ENCODE results near the gene RGS9.
"Not testable (repeated sequence)": the region's sequence is repeated elsewhere in the genome, so short reads cannot be mapped to it uniquely, and the experiment has no call there.

The RGS9 gene

GRCh38 chr17:65163990-65164495, 26.9 kb downstream of the RGS9 start:
- Mint-ChIP-seq H3K27me3 (peaks cover 9% of the 10 kb centered on the region), H3K4me3 (no peak overlapping the region), H3K27ac (no peak overlapping the region), H3K4me1 (peaks cover 15% of the 10 kb centered on the region), H3K9me3 (no peaks in the 10 kb centered on the region)
- peak; percentile 97 for ATAC-seq
- peak; percentile 15 to 30 for DNase-seq

GRCh38 chr17:65166787-65167186, 29.6 kb downstream of the RGS9 start:
- no peak overlapping the region for H3K27ac Mint-ChIP-seq
- no peaks in the 10 kb centered on the region for H3K27me3 Mint-ChIP-seq
- no peak for DNase-seq
- peaks cover 15% of the 10 kb centered on the region for H3K4me1 Mint-ChIP-seq
- H3K9me3 Mint-ChIP-seq = no peaks in the 10 kb centered on the region
- H3K4me3 Mint-ChIP-seq = no peak overlapping the region
- no peak for ATAC-seq

GRCh38 chr17:65167566-65167965, 30.4 kb downstream of the RGS9 start:
- no peak overlapping the region for H3K27ac Mint-ChIP-seq

GRCh38 chr17:65169691-65170090, 32.5 kb downstream of the RGS9 start:
- ATAC-seq (no peak), DNase-seq (no peak)
- Mint-ChIP-seq H3K27me3 (no peaks in the 10 kb centered on the region), H3K4me1 (no peaks in the 10 kb centered on the region), H3K27ac (no peak overlapping the region), H3K4me3 (no peak overlapping the region), H3K9me3 (no peaks in the 10 kb centered on the region)

More at GRCh38 chr17:65167566-65167965, 30.4 kb downstream of the RGS9 start:
- ATAC-seq (no peak), DNase-seq (no peak)
- H3K9me3 Mint-ChIP-seq = no peaks in the 10 kb centered on the region
- H3K4me3 Mint-ChIP-seq = no peak overlapping the region
- H3K27me3 Mint-ChIP-seq = no peaks in the 10 kb centered on the region
- H3K4me1 Mint-ChIP-seq = peaks cover 15% of the 10 kb centered on the region

- H3K4me1 Mint-ChIP-seq = no peaks in the 10 kb centered on the region
- DNase-seq (no peak), ATAC-seq (no peak)
- no peak overlapping the region for H3K27ac Mint-ChIP-seq
- no peak overlapping the region for H3K4me3 Mint-ChIP-seq
- H3K27me3 Mint-ChIP-seq = no peaks in the 10 kb centered on the region
- no peaks in the 10 kb centered on the region for H3K9me3 Mint-ChIP-seq
Measured at GRCh38 chr17:65170839-65171238, 33.7 kb downstream of the RGS9 start.

GRCh38 chr17:65171752-65172151, 34.6 kb downstream of the RGS9 start:
- H3K4me3 Mint-ChIP-seq = no peak overlapping the region
- peaks cover 4 to 5% of the 10 kb centered on the region in 2 donors for H3K9me3 Mint-ChIP-seq
- ATAC-seq (no peak), DNase-seq (no peak)
- H3K27me3 Mint-ChIP-seq = no peaks in the 10 kb centered on the region
- H3K4me1 Mint-ChIP-seq = no peaks in the 10 kb centered on the region
- H3K27ac Mint-ChIP-seq = no peak overlapping the region

- Mint-ChIP-seq H3K9me3 (peaks cover 11 to 13% of the 10 kb centered on the region in 2 donors), H3K27ac (no peak overlapping the region), H3K27me3 (no peaks in the 10 kb centered on the region), H3K4me3 (no peak overlapping the region), H3K4me1 (no peaks in the 10 kb centered on the region)
- DNase-seq (no peak), ATAC-seq (no peak)
Measured at GRCh38 chr17:65172496-65173136, 35.4 kb downstream of the RGS9 start.

GRCh38 chr17:65173284-65173793, 36.2 kb downstream of the RGS9 start:
- peak overlapping the region in 1 of 2 donors; percentile 32 for H3K27ac Mint-ChIP-seq
- peaks cover 11 to 13% of the 10 kb centered on the region in 2 donors for H3K9me3 Mint-ChIP-seq
- no peaks in the 10 kb centered on the region for H3K4me1 Mint-ChIP-seq
- ATAC-seq = peak; percentile 92
- no peaks in the 10 kb centered on the region for H3K27me3 Mint-ChIP-seq
- peak overlapping the region; percentile 14 to 34 for H3K4me3 Mint-ChIP-seq
- peak; percentile 13 to 57 for DNase-seq

GRCh38 chr17:65173976-65174683, 37.0 kb downstream of the RGS9 start:
- peaks cover 11 to 13% of the 10 kb centered on the region in 2 donors for H3K9me3 Mint-ChIP-seq
- no peak for ATAC-seq

GRCh38 chr17:65174974-65175373, 37.8 kb downstream of the RGS9 start:
- ATAC-seq = no peak
- Mint-ChIP-seq H3K27me3 (no peaks in the 10 kb centered on the region), H3K27ac (no peak overlapping the region), H3K4me3 (no peak overlapping the region), H3K9me3 (peaks cover 11 to 13% of the 10 kb centered on the region in 2 donors), H3K4me1 (peaks cover 13% of the 10 kb centered on the region)
- DNase-seq = no peak

More at GRCh38 chr17:65173976-65174683, 37.0 kb downstream of the RGS9 start:
- no peak for DNase-seq
- peaks cover 5% of the 10 kb centered on the region for H3K4me1 Mint-ChIP-seq
- H3K4me3 Mint-ChIP-seq = no peak overlapping the region
- H3K27ac Mint-ChIP-seq = peak overlapping the region in 1 of 2 donors; percentile 32
- no peaks in the 10 kb centered on the region for H3K27me3 Mint-ChIP-seq

- Mint-ChIP-seq H3K27me3 (no peaks in the 10 kb centered on the region), H3K27ac (no peak overlapping the region), H3K4me1 (peaks cover 23% of the 10 kb centered on the region), H3K4me3 (no peak overlapping the region), H3K9me3 (peaks cover 11 to 13% of the 10 kb centered on the region in 2 donors)
- DNase-seq (no peak), ATAC-seq (no peak)
Measured at GRCh38 chr17:65175952-65176351, 38.8 kb downstream of the RGS9 start.

- Mint-ChIP-seq H3K27me3 (no peaks in the 10 kb centered on the region), H3K4me1 (peaks cover 32% of the 10 kb centered on the region), H3K27ac (no peak overlapping the region), H3K4me3 (no peak overlapping the region), H3K9me3 (peaks cover 11 to 13% of the 10 kb centered on the region in 2 donors)
- no peak for DNase-seq
- no peak for ATAC-seq
Measured at GRCh38 chr17:65176646-65177409, 39.7 kb downstream of the RGS9 start.

GRCh38 chr17:65177901-65178300, 40.7 kb downstream of the RGS9 start:
- H3K27ac Mint-ChIP-seq = no peak overlapping the region
- H3K9me3 Mint-ChIP-seq = peaks cover 11 to 13% of the 10 kb centered on the region in 2 donors
- H3K4me3 Mint-ChIP-seq = no peak overlapping the region
- DNase-seq = no peak
- H3K4me1 Mint-ChIP-seq = peaks cover 42% of the 10 kb centered on the region
- H3K27me3 Mint-ChIP-seq = no peaks in the 10 kb centered on the region
- ATAC-seq = no peak

GRCh38 chr17:65180276-65180675, 43.1 kb downstream of the RGS9 start:
- Mint-ChIP-seq H3K4me3 (peak overlapping the region; percentile 17 to 42), H3K9me3 (peaks cover 11 to 13% of the 10 kb centered on the region in 2 donors), H3K4me1 (peaks cover 53% of the 10 kb centered on the region), H3K27me3 (peaks cover 14% of the 10 kb centered on the region), H3K27ac (peak overlapping the region; percentile 16 to 31)
- DNase-seq, ATAC-seq: not testable (repeated sequence)

- Mint-ChIP-seq H3K27me3 (peaks cover 14% of the 10 kb centered on the region), H3K4me1 (peaks cover 53% of the 10 kb centered on the region), H3K9me3 (peaks cover 11 to 13% of the 10 kb centered on the region in 2 donors), H3K27ac (peak overlapping the region in 1 of 2 donors; percentile 16)
- DNase-seq, H3K4me3 Mint-ChIP-seq, ATAC-seq: not testable (repeated sequence)
Measured at GRCh38 chr17:65180752-65181236, 43.6 kb downstream of the RGS9 start.
